Duodenal mucosa (tissue), 2 donors: ENCODE measurements around the gene ITPK1.

ENCODE experiments used
- H3K27ac ChIP-seq: one replicate; pipeline ENCODE4 v1.7.0; 2013; ENCODE audit warnings: low read depth, low read length
- H3K27me3 ChIP-seq, 2 donors: one replicate each; pipeline ENCODE4 v1.7.0; 2013; ENCODE audit warnings: low read length in 2 of 2, control low read depth in 1 of 2; ENCODE audit not compliant: insufficient read depth in 2 of 2, control insufficient read depth in 1 of 2
- H3K36me3 ChIP-seq, 2 donors: one replicate each; pipeline ENCODE4 v1.7.0; 2013; ENCODE audit warnings: low read length in 2 of 2, control low read depth in 1 of 2; ENCODE audit not compliant: insufficient read depth in 2 of 2, control insufficient read depth in 1 of 2
- H3K4me1 ChIP-seq, 2 donors: one replicate each; pipeline ENCODE4 v1.7.0; 2013; ENCODE audit warnings: low read length in 2 of 2, control low read depth in 1 of 2; ENCODE audit not compliant: insufficient read depth in 2 of 2, control insufficient read depth in 1 of 2
- H3K4me3 ChIP-seq, 2 donors: one replicate each; pipeline ENCODE4 v1.7.0; 2013; ENCODE audit warnings: low read length in 2 of 2, low read depth in 1 of 2
- H3K9ac ChIP-seq, 2 donors: one replicate each; pipeline ENCODE4 v1.7.0; 2013; ENCODE audit warnings: low read length in 2 of 2, low read depth in 1 of 2
- H3K9me3 ChIP-seq, 2 donors: one replicate each; pipeline ENCODE4 v1.7.0; 2013; ENCODE audit warnings: low read length in 2 of 2, control low read depth in 1 of 2; ENCODE audit not compliant: control insufficient read depth in 1 of 2

ITPK1 gene

DNA sequence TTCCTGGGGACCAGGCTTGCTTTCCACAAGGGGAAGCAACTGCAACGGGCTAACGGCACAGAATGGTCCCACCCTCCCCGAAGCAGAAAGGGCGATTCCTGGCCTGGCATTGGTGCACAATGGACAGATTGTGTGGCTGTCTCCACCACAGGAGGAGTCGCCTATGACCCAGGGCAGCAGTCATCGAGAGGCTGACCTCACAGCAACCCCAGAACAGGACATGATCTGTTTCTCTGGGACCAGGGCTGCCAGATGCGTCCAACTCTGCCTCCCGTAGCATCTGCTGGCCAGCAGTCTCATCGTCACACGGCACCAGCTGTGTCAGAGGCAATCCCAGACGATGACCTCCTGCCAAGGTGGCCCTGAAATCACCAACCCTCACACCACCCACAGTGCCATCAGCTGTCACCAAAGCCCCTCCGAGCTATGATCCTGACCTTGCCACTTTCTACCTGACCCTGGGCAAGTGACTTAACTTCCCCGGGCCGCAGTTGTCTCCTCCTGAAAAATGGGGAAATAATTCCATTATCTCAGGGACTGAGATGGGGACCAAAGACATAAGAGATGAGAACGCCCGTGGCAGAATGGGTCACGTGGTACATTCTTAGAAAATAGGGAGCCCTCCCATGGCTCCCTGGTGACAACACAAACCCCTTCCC lies 106.1 kb downstream of the ITPK1 start:
- H3K9me3 ChIP-seq = no peaks in the 10 kb centered on the region
- H3K27ac ChIP-seq = no peak overlapping the region
- H3K4me3 ChIP-seq = no peak overlapping the region
- peaks cover 72 to 81% of the 10 kb centered on the region in 2 donors for H3K4me1 ChIP-seq
- H3K27me3 ChIP-seq = no peaks in the 10 kb centered on the region
- H3K36me3 ChIP-seq = peaks cover 0 to 19% of the 10 kb centered on the region in 2 donors
- no peak overlapping the region for H3K9ac ChIP-seq

DNA sequence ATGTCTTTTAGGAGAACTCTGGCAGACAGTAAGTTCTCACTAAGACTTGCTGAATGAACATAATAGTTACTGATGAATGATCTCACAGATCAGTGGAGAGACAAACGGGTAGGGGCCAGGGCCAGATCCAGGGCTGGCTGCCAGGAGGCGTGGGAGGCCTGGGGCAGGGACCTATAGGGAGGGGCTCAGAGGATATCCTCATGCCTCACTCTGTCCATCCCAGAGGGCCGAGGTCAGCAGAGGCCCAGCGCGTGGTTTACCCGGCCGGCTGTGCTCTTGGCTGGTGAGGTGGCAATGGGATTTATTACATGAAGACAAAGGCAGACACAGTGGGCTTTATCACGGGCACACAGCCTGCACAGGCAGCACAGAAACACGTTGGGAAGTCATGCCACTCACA lies 107.3 kb downstream of the ITPK1 start:
- H3K36me3 ChIP-seq = peaks cover 0 to 15% of the 10 kb centered on the region in 2 donors
- no peak overlapping the region for H3K4me3 ChIP-seq
- peak overlapping the region in 1 of 2 donors; percentile 30 for H3K9ac ChIP-seq
- no peak overlapping the region for H3K27ac ChIP-seq
- peaks cover 59 to 71% of the 10 kb centered on the region in 2 donors for H3K4me1 ChIP-seq
- no peaks in the 10 kb centered on the region for H3K27me3 ChIP-seq
- H3K9me3 ChIP-seq = no peaks in the 10 kb centered on the region

DNA sequence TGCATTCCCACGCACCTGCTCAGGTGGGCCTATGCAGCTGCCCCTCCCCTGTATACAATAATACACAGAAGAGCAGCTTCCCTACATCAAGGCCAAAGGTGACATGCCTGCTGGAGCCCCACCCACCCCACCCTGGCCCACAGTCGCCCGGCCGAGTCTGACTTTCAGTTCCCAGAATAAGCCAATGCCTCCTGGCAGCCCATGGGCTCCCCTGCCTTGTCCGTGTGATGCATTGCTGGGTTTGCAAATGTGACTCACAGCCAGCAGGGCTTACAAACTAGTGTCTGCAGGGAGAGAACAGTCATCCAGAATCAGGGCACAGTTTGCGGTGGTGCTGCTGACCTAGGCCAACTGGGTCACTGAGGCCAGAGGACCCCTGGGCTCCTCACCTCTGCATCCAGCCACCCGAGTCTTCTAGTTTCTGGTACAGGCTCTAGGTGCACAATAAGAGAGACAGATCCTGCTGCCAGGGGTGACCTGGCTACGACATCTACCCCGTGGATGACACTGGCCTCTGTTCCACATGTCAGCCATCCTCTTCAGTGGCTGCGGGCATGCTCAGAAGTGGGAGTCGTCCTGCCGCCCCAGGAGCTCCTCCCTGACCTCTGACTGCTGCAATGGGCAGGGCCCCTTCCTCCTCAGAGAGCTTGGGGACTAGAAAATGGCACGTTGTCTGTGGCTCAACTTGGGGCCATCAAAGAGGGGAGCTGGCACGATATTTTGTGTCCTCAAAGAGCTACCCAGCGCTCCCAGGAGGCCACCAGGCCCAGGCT lies 108.3 kb downstream of the ITPK1 start:
- Histone ChIP-seq H3K9me3 (no peaks in the 10 kb centered on the region), H3K4me3 (peak overlapping the region in 1 of 2 donors; percentile 3), H3K4me1 (peaks cover 50 to 66% of the 10 kb centered on the region in 2 donors), H3K36me3 (peaks cover 0 to 20% of the 10 kb centered on the region in 2 donors), H3K27me3 (no peaks in the 10 kb centered on the region), H3K9ac (peak overlapping the region in 1 of 2 donors; percentile 30), H3K27ac (no peak overlapping the region)

DNA sequence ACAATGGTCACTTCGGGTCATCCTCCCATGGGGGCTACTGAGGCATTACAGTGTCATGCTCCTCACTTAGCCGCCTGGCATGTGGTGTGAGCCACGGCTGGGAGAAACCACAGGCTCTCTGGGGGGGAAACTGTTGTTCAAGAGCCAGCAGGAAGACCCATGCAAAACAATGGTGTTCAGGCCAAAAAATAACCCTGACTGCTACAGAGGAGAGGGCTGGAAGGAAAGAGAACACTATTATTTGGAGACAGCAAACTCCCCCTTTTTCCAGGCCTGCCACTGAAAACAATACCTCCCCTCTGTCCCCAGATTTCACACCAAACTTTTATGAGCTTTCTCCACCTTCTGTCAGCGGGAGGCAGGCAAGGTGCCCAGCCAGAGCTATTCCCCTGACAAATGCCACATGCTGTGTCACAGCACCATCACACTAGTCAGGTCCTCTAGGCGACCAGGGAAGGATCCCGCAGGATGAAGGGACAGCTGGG lies 109.1 kb downstream of the ITPK1 start:
- H3K36me3 ChIP-seq = peaks cover 0 to 22% of the 10 kb centered on the region in 2 donors
- peaks cover 43 to 59% of the 10 kb centered on the region in 2 donors for H3K4me1 ChIP-seq
- H3K27me3 ChIP-seq = no peaks in the 10 kb centered on the region
- H3K27ac ChIP-seq = no peak overlapping the region
- H3K9me3 ChIP-seq = no peaks in the 10 kb centered on the region
- H3K4me3 ChIP-seq = no peak overlapping the region
- H3K9ac ChIP-seq = no peak overlapping the region

DNA sequence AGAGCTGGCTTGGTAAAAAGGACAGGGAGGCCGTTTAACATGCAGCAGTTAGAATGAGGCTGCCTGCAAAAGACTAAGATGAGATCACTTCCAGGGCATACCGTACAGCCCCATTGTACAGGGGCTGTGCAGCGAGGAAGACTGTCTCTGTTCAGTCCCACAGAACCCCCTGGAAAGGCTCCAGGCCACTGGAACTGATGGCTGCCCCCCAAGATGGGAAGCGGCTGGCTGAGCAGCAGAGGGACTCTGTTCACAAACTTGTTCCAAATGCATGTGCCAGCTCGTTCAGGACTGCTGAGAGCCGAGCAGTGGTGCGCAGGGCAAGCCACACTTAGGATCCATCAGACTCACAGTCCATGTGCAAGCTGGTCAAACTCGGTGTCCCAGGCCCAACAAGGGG lies 109.9 kb downstream of the ITPK1 start:
- Histone ChIP-seq H3K9ac (no peak overlapping the region), H3K27ac (no peak overlapping the region)

DNA sequence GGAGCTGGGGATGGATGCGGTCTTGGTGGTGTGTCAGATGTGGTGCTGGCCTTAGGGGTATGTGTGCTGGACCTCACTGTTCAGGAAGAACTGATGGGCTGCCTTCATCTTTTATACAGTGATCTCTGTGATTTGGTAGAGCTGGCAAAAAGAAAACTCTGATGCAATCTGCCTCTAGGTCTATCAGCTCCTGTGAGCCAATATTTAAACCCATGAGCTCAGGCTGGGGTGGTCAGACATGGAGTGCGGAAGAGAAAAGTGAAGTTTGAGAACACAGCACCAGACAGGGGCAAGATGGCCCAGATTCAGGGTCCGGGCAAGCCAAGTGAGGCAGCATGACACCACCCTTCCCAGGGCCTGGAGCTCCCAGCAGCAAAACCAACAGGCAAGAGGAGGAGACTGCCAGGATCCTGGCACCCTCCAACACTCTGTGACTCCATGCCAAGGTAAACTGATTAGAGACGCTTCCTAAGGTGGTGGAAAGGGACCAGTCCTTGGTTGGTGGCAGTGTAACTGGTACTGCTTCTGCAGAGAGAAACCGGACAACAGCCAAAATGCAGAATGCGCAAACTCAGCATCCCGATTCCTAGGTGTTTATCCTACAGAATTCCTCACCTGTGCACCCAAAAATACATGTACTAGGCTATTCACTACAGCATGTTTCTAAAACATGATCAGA lies 110.5 kb downstream of the ITPK1 start:
- Histone ChIP-seq H3K4me1 (peaks cover 30 to 46% of the 10 kb centered on the region in 2 donors), H3K27me3 (no peaks in the 10 kb centered on the region), H3K9ac (no peak overlapping the region)

More for the DNA sequence above, 109.9 kb downstream of the ITPK1 start:
- Histone ChIP-seq H3K9me3 (no peaks in the 10 kb centered on the region), H3K27me3 (no peaks in the 10 kb centered on the region), H3K36me3 (peaks cover 0 to 26% of the 10 kb centered on the region in 2 donors), H3K4me1 (peaks cover 36 to 52% of the 10 kb centered on the region in 2 donors), H3K4me3 (no peak overlapping the region)

DNA sequence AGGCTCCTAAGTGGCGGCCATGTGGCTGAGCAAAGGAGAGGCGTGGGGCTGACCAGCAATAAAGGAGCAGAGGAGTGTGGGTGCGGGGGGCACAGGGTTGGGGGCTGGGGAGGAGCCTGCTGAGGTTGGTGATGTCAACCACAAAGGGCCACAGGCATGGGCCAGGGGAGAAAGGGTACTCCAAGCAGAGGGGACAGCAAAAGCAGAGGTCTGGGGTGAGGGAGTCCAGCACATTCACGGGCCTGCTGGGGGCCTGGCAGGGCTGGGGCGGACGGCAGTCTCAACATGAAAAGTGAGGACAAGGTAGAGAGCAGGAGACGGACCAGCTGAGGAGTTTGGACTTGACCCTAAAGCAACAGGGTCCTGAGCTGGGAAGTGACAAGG lies 111.0 kb downstream of the ITPK1 start:
- Histone ChIP-seq H3K36me3 (peaks cover 0 to 29% of the 10 kb centered on the region in 2 donors), H3K9ac (no peak overlapping the region), H3K9me3 (no peaks in the 10 kb centered on the region), H3K4me1 (peaks cover 26 to 41% of the 10 kb centered on the region in 2 donors), H3K27me3 (no peaks in the 10 kb centered on the region), H3K4me3 (no peak overlapping the region), H3K27ac (no peak overlapping the region)

More for the DNA sequence above, 110.5 kb downstream of the ITPK1 start:
- Histone ChIP-seq H3K9me3 (no peaks in the 10 kb centered on the region), H3K36me3 (peaks cover 0 to 26% of the 10 kb centered on the region in 2 donors), H3K4me3 (no peak overlapping the region), H3K27ac (no peak overlapping the region)

DNA sequence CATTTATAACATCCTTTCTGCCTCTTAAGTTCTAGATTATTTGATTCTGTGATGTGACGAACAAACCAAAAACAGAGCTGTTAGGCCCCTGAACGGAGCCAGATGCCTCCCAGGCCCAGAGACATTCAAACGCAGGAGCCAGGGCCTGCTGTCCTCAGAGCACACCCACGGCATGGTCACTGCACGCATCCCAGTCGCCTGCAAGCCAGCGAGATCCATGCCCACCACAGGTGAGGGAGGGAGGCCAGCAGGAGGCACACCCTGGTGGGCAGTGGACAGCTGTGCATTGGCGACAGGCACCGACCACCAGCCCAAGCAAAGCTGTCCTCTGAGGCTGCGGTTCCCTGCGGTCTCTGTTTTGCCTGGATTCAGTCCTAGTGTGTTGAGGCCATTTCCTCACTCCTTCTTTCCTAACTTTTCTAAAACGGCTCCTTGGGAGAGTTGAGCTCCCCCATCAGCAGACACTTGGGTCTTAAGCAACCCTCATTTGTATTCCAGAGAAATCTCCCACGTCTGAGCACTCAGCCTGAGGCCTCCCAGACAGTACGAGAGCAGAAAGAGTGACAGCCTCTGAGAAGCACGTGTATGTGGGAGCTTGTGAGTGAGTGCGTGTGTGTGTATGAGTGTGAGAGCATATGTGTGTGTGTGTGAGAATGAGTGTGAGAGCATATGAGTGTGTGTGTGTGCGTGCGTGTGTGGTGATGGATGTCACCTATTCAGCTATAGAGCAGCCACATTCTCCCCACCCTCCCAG lies 111.6 kb downstream of the ITPK1 start:
- H3K27me3 ChIP-seq = no peaks in the 10 kb centered on the region
- H3K36me3 ChIP-seq = peaks cover 0 to 28% of the 10 kb centered on the region in 2 donors
- H3K4me3 ChIP-seq = no peak overlapping the region
- no peak overlapping the region for H3K27ac ChIP-seq
- peaks cover 26 to 35% of the 10 kb centered on the region in 2 donors for H3K4me1 ChIP-seq
- H3K9me3 ChIP-seq = no peaks in the 10 kb centered on the region
- H3K9ac ChIP-seq = no peak overlapping the region

DNA sequence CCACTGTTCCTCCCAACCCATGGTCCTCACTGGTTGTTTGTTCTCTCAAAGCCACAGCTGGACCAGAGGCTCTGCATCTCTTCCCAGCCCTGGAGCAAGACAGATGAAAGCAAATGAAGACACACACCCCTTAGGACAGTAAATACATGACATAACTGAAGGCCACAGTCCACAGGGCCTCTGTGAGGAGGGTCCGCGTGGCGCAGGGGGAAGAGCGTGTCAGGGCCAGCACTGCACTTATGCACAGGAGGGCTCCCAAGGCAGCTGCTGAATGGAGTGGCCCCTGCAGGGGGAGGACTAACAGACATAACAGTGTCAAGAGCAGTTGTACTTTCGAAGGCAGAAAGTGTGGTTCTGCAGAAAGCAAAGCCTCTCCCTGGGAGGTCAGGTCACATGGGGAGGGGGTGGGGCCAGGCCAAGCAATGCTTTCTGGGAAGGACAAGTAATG lies 112.8 kb downstream of the ITPK1 start:
- Histone ChIP-seq H3K4me3 (no peak overlapping the region), H3K4me1 (peaks cover 16 to 23% of the 10 kb centered on the region in 2 donors), H3K36me3 (peaks cover 0 to 29% of the 10 kb centered on the region in 2 donors), H3K27me3 (no peaks in the 10 kb centered on the region), H3K9me3 (no peaks in the 10 kb centered on the region), H3K27ac (no peak overlapping the region), H3K9ac (no peak overlapping the region)
